A673 (cell line): ENCODE results near the gene OBSCN.

Experiments used
- EZH2 ChIP-seq: fragments of 200-600 bp; sonication (generic); IDR thresholded peaks from 2 replicates; pipeline ENCODE4 v1.6.1; 2017; ENCODE audit warnings: borderline replicate concordance, low read depth, mild to moderate bottlenecking, mixed read lengths, antibody characterized with exemption, low read length; ENCODE audit not compliant: poor library complexity, severe bottlenecking
- TF ChIP-seq, protein P1 (sequence below): fragments of 300-800, 200-600 bp; sonication (generic); conservative IDR thresholded peaks from 2 replicates; pipeline ENCODE4 v1.5.1; 2017; ENCODE audit warnings: low read depth, mild to moderate bottlenecking, antibody characterized with exemption, low read length, moderate library complexity, mixed read lengths

- TF ChIP-seq, protein P1, sequence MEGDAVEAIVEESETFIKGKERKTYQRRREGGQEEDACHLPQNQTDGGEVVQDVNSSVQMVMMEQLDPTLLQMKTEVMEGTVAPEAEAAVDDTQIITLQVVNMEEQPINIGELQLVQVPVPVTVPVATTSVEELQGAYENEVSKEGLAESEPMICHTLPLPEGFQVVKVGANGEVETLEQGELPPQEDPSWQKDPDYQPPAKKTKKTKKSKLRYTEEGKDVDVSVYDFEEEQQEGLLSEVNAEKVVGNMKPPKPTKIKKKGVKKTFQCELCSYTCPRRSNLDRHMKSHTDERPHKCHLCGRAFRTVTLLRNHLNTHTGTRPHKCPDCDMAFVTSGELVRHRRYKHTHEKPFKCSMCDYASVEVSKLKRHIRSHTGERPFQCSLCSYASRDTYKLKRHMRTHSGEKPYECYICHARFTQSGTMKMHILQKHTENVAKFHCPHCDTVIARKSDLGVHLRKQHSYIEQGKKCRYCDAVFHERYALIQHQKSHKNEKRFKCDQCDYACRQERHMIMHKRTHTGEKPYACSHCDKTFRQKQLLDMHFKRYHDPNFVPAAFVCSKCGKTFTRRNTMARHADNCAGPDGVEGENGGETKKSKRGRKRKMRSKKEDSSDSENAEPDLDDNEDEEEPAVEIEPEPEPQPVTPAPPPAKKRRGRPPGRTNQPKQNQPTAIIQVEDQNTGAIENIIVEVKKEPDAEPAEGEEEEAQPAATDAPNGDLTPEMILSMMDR = no peak
- no peak for TF ChIP-seq EZH2
Measured at GRCh38 chr1:228262475-228262874, 54.6 kb downstream of the OBSCN start.
